Endothelial cell (in vitro differentiated cells): ENCODE data around the gene CACNA1C. TPM values are rescaled to one million over a fixed set of nuclear protein-coding genes. Genes with fewer than 3 reads are reported as not detected.

ENCODE experiments used
- DNase-seq: peaks from one replicate; pipeline ENCODE4 v3.0.0; 2021; ENCODE audit warnings: low spot score
- H3K27ac Mint-ChIP-seq: one replicate; pipeline ENCODE4 v1.8.0; 2021; ENCODE audit warnings: mixed read lengths, inconsistent platforms; ENCODE audit not compliant: unreplicated experiment
- H3K27me3 Mint-ChIP-seq: one replicate; pipeline ENCODE4 v1.8.0; 2021; ENCODE audit warnings: mild to moderate bottlenecking, moderate library complexity, mixed read lengths, inconsistent platforms; ENCODE audit not compliant: unreplicated experiment
- H3K36me3 Mint-ChIP-seq: one replicate; pipeline ENCODE4 v1.8.0; 2021; ENCODE audit warnings: mild to moderate bottlenecking, low read depth, mixed read lengths, inconsistent platforms; ENCODE audit not compliant: unreplicated experiment
- H3K4me1 Mint-ChIP-seq: one replicate; pipeline ENCODE4 v1.8.0; 2021; ENCODE audit warnings: mild to moderate bottlenecking, mixed read lengths, inconsistent platforms; ENCODE audit not compliant: unreplicated experiment
- H3K4me3 Mint-ChIP-seq: one replicate; pipeline ENCODE4 v1.8.0; 2021; ENCODE audit warnings: mild to moderate bottlenecking, mixed read lengths, inconsistent platforms; ENCODE audit not compliant: unreplicated experiment
- H3K9me3 Mint-ChIP-seq: one replicate; pipeline ENCODE4 v1.8.0; 2021; ENCODE audit warnings: mixed read lengths, inconsistent platforms; ENCODE audit not compliant: unreplicated experiment
- total RNA-seq: library from RNA; stranded (reverse); fragmentation: NEBNext Ultra II Directional; extraction: Animal tissue kit (Norgen Biotek cat#: 25700); gene quantifications from one replicate; pipeline ENCODE4 v1.2.1, GENCODE V29; 2021; ENCODE audit not compliant: unreplicated experiment
- TF ChIP-seq, protein P1 (sequence below): fragments of 200-600 bp; sonication (generic); IDR thresholded peaks from one replicate; pipeline ENCODE4 v1.5.0; 2021; ENCODE audit warnings: antibody characterized with exemption; ENCODE audit not compliant: unreplicated experiment

Gene CACNA1C
- total RNA-seq, 1 donor from 2014 or later = 11.1 TPM

DNA sequence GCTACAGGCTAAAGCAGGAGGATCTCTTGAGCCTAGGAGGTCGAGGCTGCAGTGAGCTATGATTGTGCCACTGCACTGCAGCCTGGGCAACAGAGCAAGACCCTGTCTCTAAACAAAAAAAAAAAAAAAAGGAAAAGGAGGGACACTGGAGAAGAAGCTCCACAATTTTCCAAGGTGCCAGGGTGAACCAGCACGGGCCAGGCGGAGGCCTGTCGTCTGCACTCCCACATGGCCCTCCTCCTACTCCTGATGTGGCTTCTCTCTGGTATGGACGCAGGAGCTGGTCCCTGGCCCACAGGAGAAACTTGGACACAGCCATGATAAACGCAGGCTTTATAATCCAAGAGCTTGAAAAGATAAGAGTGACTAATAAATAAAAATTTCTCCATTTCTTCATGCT lies 341.2 kb downstream of the CACNA1C start:
- Mint-ChIP-seq H3K36me3 (no peaks in the 10 kb centered on the region), H3K27ac (no peak overlapping the region), H3K27me3 (peaks cover 2% of the 10 kb centered on the region), H3K4me1 (peaks cover 3% of the 10 kb centered on the region), H3K4me3 (no peak overlapping the region), H3K9me3 (no peaks in the 10 kb centered on the region)
- no peak for DNase-seq
- TF ChIP-seq, protein P1, sequence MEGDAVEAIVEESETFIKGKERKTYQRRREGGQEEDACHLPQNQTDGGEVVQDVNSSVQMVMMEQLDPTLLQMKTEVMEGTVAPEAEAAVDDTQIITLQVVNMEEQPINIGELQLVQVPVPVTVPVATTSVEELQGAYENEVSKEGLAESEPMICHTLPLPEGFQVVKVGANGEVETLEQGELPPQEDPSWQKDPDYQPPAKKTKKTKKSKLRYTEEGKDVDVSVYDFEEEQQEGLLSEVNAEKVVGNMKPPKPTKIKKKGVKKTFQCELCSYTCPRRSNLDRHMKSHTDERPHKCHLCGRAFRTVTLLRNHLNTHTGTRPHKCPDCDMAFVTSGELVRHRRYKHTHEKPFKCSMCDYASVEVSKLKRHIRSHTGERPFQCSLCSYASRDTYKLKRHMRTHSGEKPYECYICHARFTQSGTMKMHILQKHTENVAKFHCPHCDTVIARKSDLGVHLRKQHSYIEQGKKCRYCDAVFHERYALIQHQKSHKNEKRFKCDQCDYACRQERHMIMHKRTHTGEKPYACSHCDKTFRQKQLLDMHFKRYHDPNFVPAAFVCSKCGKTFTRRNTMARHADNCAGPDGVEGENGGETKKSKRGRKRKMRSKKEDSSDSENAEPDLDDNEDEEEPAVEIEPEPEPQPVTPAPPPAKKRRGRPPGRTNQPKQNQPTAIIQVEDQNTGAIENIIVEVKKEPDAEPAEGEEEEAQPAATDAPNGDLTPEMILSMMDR = no peak

DNA sequence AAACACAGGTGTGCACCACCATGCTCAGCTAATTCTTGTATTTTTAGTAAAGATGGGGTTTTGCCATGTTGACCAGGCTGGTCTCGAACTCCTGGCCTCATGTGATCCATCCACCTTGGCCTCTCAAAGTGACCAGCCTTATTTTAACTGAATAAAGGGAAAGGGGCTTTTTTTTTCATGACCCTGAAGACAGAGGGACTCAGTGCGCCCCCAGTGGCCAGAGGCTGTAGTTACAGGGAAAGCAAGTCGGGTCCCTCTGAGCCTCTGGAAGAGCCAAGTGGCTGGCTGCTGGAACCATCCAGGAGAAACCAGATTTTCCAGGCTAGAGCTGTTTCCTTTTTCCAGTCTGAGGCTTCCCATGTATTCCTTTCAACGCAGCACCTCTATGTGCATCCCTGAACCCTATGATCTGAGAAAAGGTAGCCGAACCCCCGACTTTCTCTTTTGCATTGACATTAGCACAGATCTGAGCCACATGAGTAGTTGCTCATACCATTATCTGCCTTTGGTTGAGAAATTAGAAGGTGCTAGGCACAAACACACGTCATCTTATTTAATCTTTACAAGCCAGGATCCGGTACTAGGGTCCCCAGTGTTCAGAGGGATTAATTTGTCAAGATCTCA lies 342.7 kb downstream of the CACNA1C start:
- peaks cover 2% of the 10 kb centered on the region for H3K27me3 Mint-ChIP-seq
- no peak overlapping the region for H3K27ac Mint-ChIP-seq
- peaks cover 3% of the 10 kb centered on the region for H3K4me1 Mint-ChIP-seq
- peak; percentile 76 for DNase-seq
- H3K9me3 Mint-ChIP-seq = no peaks in the 10 kb centered on the region
- no peaks in the 10 kb centered on the region for H3K36me3 Mint-ChIP-seq
- no peak overlapping the region for H3K4me3 Mint-ChIP-seq
- TF ChIP-seq, protein P1 = peak; percentile 95

DNA sequence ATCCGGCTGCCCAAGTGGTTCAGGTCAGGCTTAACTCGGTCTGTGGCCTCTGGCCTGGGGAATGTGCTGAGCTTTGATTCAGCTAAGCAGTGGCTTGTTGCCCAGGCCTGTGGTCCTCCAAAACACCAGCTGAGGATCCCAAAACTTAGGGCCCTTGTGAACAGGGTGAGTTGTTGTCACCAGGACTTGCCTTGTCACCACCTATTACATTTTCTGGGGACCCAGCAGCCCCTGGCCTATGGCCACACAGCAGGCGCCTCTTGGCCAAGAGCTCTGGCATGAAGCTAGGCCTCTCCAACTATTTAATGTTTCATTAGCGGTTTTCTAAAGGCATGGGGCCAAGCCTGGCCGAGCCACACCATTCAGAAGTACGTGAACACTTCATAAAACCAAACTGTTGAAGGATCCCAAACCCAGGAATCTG lies 343.7 kb downstream of the CACNA1C start:
- Mint-ChIP-seq H3K27ac (no peak overlapping the region), H3K36me3 (no peaks in the 10 kb centered on the region), H3K4me3 (no peak overlapping the region), H3K9me3 (no peaks in the 10 kb centered on the region), H3K4me1 (no peaks in the 10 kb centered on the region), H3K27me3 (peaks cover 3% of the 10 kb centered on the region)
- TF ChIP-seq, protein P1 = no peak
- DNase-seq = no peak

DNA sequence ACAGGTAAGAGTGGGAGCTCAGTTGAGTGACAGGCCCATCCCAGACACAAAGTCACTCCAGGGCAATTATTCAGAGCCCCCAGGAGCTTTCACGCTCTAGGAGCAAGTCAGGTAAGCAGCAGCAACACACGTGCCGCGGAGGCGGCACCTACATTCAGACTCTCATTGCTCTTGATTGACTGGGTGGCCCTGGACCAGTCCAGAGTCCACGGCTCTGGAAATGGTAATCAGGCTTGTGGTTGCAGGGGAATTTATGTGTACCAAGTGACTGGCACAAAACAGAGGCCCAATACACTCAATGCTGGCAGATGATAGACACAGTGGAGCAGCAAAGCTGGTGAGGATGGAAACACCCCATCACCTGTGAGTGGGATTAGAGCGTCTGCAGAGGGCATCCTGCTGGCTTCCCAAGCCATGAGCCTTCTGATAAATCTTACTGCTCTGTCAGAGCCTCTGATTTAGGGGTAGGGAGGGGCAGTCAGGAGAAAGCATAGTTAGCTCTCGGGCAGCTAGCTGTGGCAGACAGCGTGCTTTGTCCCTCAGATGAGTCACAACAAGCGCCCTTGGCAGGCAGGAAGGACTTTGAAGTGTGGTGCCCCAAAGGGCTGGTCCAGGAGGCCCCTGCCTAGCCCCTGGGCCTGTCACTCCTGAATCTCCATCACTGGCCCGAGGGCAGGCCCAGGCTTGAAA lies 344.7 kb downstream of the CACNA1C start:
- TF ChIP-seq, protein P1 = no peak
- no peak for DNase-seq
- no peak overlapping the region for H3K27ac Mint-ChIP-seq
- peaks cover 3% of the 10 kb centered on the region for H3K27me3 Mint-ChIP-seq
- H3K4me3 Mint-ChIP-seq = no peak overlapping the region
- H3K4me1 Mint-ChIP-seq = no peaks in the 10 kb centered on the region
- no peaks in the 10 kb centered on the region for H3K36me3 Mint-ChIP-seq
- H3K9me3 Mint-ChIP-seq = no peaks in the 10 kb centered on the region

DNA sequence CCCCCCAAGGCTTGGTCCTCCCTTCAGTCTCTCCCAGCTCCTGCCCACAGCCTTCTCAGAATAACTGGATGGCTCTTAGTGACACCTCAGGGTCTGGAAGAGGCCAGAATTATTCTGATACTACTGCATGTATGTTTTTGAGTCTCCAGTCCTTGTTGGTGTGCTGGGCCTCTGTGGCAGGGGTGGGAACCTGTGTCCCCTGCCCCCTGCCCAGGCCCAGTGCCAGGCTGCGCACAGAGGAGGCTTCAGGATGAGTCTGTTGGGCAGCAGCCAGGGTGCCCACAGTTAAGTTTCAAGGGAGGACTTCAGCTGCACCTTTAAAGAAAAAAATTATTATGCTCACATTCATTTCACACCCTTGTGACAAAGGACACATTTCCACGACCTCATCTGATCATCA lies 348.3 kb downstream of the CACNA1C start:
- Mint-ChIP-seq H3K36me3 (no peaks in the 10 kb centered on the region), H3K27ac (no peak overlapping the region), H3K4me3 (no peak overlapping the region), H3K9me3 (no peaks in the 10 kb centered on the region), H3K4me1 (peaks cover 11% of the 10 kb centered on the region), H3K27me3 (peaks cover 3% of the 10 kb centered on the region)
- DNase-seq = no peak
- TF ChIP-seq, protein P1 = no peak
